ENCODE measurements around the gene CHD9.
"Not testable (repeated sequence)": the region's sequence is repeated elsewhere in the genome, so short reads cannot be mapped to it uniquely, and the experiment has no call there.

The CHD9 gene

DNA sequence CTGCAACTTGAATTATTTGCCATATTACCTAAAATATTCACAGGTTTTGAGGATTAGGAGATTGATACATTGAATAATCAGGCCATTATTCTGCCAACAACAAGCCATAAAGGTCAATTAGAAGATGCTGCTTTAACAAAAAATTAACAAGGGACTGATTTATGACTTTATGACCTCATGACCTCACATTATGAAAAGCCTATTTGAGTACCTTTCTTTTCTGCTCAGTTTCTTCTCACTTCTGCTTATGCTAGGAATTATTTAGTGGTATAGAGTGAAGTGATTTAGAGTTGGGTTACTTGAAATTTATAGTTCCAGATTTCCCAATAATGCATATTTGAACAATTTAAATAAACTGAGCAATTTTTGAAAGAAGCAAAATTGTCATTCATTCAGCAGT is 121.6 kb downstream of the CHD9 start:
- Histone ChIP-seq H3K27me3 (ENCODE audit: insufficient read depth, low read length) (no peaks in the 10 kb centered on the region), H2BK12ac (ENCODE audit: low read length) (no peak overlapping the region), H3K9ac (ENCODE audit: low read length) (no peak overlapping the region), H3K18ac (ENCODE audit: low read length) (no peak overlapping the region), H2AK5ac (ENCODE audit: low read length) (no peak overlapping the region), H4K8ac (ENCODE audit: low read depth, low read length) (no peak overlapping the region), H3K4me2 (ENCODE audit: low read length) (no peak overlapping the region), H4K91ac (ENCODE audit: low read depth, low read length) (no peak overlapping the region), H2AFZ (ENCODE audit: insufficient read depth, low read length, poor library complexity) (no peak overlapping the region), H3K4me1 (ENCODE audit: control insufficient read depth in 1 of 2, insufficient read depth in 2 of 2, low read length in 2 of 2) (no peaks in the 10 kb centered on the region), H3K4ac (ENCODE audit: low read depth, low read length) (no peak overlapping the region), H4K12ac (ENCODE audit: low read depth, low read length) (no peak overlapping the region), H3K9me3 (ENCODE audit: insufficient read depth, low read depth, low read length) (no peaks in the 10 kb centered on the region), H3K27ac (ENCODE audit: low read depth, low read length) (no peak overlapping the region), H3K23ac (ENCODE audit: low read length) (no peak overlapping the region), H3K79me2 (ENCODE audit: control insufficient read depth, insufficient read depth, low read length, poor library complexity) (no peaks in the 10 kb centered on the region), H3K14ac (ENCODE audit: low read length) (no peak overlapping the region), H2BK5ac (ENCODE audit: low read depth, low read length, poor library complexity) (no peak overlapping the region), H3K36me3 (ENCODE audit: control insufficient read depth in 1 of 2, insufficient read depth in 2 of 2, low read length in 2 of 2) (peaks cover 0 to 1% of the 10 kb centered on the region in 2 experiments), H3K79me1 (ENCODE audit: low read length) (no peaks in the 10 kb centered on the region), H2BK120ac (ENCODE audit: insufficient read depth, low read length, poor library complexity) (no peak overlapping the region), H3K4me3 (ENCODE audit: low read depth, low read length) (no peak overlapping the region)
- no peak for DNase-seq

DNA sequence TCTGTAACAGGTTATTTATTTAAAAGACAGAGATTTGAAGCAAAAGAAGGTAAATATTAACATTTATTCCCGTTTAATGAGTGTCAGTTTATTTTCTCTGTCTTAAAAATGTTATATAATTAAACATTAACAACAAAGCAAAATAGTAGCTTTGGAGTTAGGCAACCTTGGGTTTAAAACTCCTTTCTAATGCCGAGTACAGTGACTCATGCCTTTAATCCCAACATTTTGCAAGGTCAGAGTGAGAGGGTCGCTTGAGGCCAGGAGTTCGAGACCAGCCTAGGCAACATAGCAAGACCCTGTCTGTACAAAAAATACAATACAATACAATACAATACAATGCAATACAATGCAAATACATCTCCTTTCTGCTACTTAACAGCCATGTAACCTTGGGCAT is 128.7 kb downstream of the CHD9 start:
- DNase-seq: no peak
- H2BK120ac ChIP-seq (ENCODE audit: insufficient read depth, low read length, poor library complexity): no peak overlapping the region
- no peak overlapping the region for H3K4ac ChIP-seq (ENCODE audit: low read depth, low read length)
- no peak overlapping the region for H4K8ac ChIP-seq (ENCODE audit: low read depth, low read length)
- H3K9ac ChIP-seq (ENCODE audit: low read length): no peak overlapping the region
- H4K12ac ChIP-seq (ENCODE audit: low read depth, low read length): no peak overlapping the region
- no CpG with 5 or more reads among the region's 4 CpGs for WGBS (ENCODE audit: extremely low coverage, insufficient coverage, insufficient read length)
- H2AFZ ChIP-seq (ENCODE audit: insufficient read depth, low read length, poor library complexity): no peak overlapping the region
- H3K27ac ChIP-seq (ENCODE audit: low read depth, low read length): no peak overlapping the region
- H3K36me3 ChIP-seq (ENCODE audit: control insufficient read depth in 1 of 2, insufficient read depth in 2 of 2, low read length in 2 of 2): peaks cover 6 to 11% of the 10 kb centered on the region in 2 experiments
- H3K14ac ChIP-seq (ENCODE audit: low read length): no peak overlapping the region
- no peak overlapping the region for H4K91ac ChIP-seq (ENCODE audit: low read depth, low read length)
- peaks cover 7% of the 10 kb centered on the region for H3K9me3 ChIP-seq (ENCODE audit: insufficient read depth, low read depth, low read length)
- H3K79me1 ChIP-seq (ENCODE audit: low read length): no peaks in the 10 kb centered on the region
- H2AK5ac ChIP-seq (ENCODE audit: low read length): no peak overlapping the region
- no peaks in the 10 kb centered on the region for H3K4me1 ChIP-seq (ENCODE audit: control insufficient read depth in 1 of 2, insufficient read depth in 2 of 2, low read length in 2 of 2)
- H3K4me3 ChIP-seq (ENCODE audit: low read depth, low read length): no peak overlapping the region
- H3K18ac ChIP-seq (ENCODE audit: low read length): no peak overlapping the region
- no peak overlapping the region for H3K4me2 ChIP-seq (ENCODE audit: low read length)
- no peak overlapping the region for H2BK5ac ChIP-seq (ENCODE audit: low read depth, low read length, poor library complexity)
- no peaks in the 10 kb centered on the region for H3K27me3 ChIP-seq (ENCODE audit: insufficient read depth, low read length)
- no peak overlapping the region for H3K23ac ChIP-seq (ENCODE audit: low read length)
- H3K79me2 ChIP-seq (ENCODE audit: control insufficient read depth, insufficient read depth, low read length, poor library complexity): no peaks in the 10 kb centered on the region
- no peak overlapping the region for H2BK12ac ChIP-seq (ENCODE audit: low read length)

DNA sequence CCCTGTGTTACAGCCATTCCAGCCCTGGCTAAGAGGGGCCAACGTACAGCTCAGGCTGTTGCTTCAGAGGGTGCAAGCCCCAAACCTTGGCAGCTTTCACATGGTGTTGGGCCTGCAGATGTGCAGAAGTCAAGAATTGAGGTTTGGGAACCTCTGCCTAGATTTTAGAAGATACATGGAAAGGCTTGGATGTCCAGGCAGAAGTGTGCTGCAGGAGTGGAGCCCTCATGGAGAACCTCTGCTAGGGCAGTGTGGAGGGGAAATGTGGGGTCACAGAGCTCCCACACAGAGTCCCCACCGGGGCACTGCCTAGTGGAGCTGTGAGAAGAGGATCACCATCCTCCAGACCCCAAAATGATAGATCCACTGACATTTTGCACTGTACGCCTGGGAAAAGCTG is 130.9 kb downstream of the CHD9 start:
- not testable (repeated sequence) for H3K14ac ChIP-seq (ENCODE audit: low read length); H3K27ac ChIP-seq (ENCODE audit: low read depth, low read length); H3K79me2 ChIP-seq (ENCODE audit: control insufficient read depth, insufficient read depth, low read length, poor library complexity); H3K4me1 ChIP-seq (ENCODE audit: control insufficient read depth in 1 of 2, insufficient read depth in 2 of 2, low read length in 2 of 2); DNase-seq; H2AFZ ChIP-seq (ENCODE audit: insufficient read depth, low read length, poor library complexity); H3K27me3 ChIP-seq (ENCODE audit: insufficient read depth, low read length); H3K79me1 ChIP-seq (ENCODE audit: low read length); H4K8ac ChIP-seq (ENCODE audit: low read depth, low read length); H3K18ac ChIP-seq (ENCODE audit: low read length); H3K4ac ChIP-seq (ENCODE audit: low read depth, low read length); H2BK12ac ChIP-seq (ENCODE audit: low read length); H3K9me3 ChIP-seq (ENCODE audit: insufficient read depth, low read depth, low read length); H3K4me2 ChIP-seq (ENCODE audit: low read length); H4K91ac ChIP-seq (ENCODE audit: low read depth, low read length); H3K4me3 ChIP-seq (ENCODE audit: low read depth, low read length); H3K9ac ChIP-seq (ENCODE audit: low read length); H3K23ac ChIP-seq (ENCODE audit: low read length); H2AK5ac ChIP-seq (ENCODE audit: low read length); H2BK120ac ChIP-seq (ENCODE audit: insufficient read depth, low read length, poor library complexity); H4K12ac ChIP-seq (ENCODE audit: low read depth, low read length); H2BK5ac ChIP-seq (ENCODE audit: low read depth, low read length, poor library complexity)
- H3K36me3 ChIP-seq (ENCODE audit: control insufficient read depth in 1 of 2, insufficient read depth in 2 of 2, low read length in 2 of 2): peaks cover 6 to 11% of the 10 kb centered on the region in 2 experiments
- no CpG with 5 or more reads among the region's 3 CpGs for WGBS (ENCODE audit: extremely low coverage, insufficient coverage, insufficient read length)

DNA sequence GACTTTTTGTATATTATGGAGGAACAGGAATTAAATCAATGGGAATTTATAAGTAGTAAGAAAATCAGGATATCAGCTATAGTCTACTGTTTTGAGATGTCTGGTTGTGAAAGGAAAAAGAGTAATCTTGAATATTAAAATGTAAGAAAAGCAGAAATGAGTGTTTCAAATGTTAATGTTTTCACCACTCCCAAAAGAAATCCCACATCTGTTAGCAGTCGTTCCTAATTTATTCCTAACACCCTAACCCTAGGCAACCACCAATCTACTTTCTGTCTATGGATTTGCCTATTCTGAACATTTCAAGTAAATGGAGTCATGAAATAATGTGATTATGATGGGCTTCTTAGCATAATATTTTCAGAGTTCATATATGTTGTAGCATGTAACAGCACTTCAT is 133.0 kb downstream of the CHD9 start:
- Histone ChIP-seq H3K4me3 (ENCODE audit: low read depth, low read length) (no peak overlapping the region), H3K4me1 (ENCODE audit: control insufficient read depth in 1 of 2, insufficient read depth in 2 of 2, low read length in 2 of 2) (no peaks in the 10 kb centered on the region), H2BK5ac (ENCODE audit: low read depth, low read length, poor library complexity) (no peak overlapping the region), H3K23ac (ENCODE audit: low read length) (no peak overlapping the region), H3K27ac (ENCODE audit: low read depth, low read length) (no peak overlapping the region), H3K27me3 (ENCODE audit: insufficient read depth, low read length) (no peaks in the 10 kb centered on the region), H4K8ac (ENCODE audit: low read depth, low read length) (no peak overlapping the region), H3K14ac (ENCODE audit: low read length) (no peak overlapping the region), H3K36me3 (ENCODE audit: control insufficient read depth in 1 of 2, insufficient read depth in 2 of 2, low read length in 2 of 2) (peaks cover 6 to 11% of the 10 kb centered on the region in 2 experiments), H4K12ac (ENCODE audit: low read depth, low read length) (no peak overlapping the region), H4K91ac (ENCODE audit: low read depth, low read length) (no peak overlapping the region), H3K9me3 (ENCODE audit: insufficient read depth, low read depth, low read length) (peaks cover 7% of the 10 kb centered on the region), H3K4ac (ENCODE audit: low read depth, low read length) (no peak overlapping the region), H3K18ac (ENCODE audit: low read length) (no peak overlapping the region), H2AK5ac (ENCODE audit: low read length) (no peak overlapping the region), H2BK12ac (ENCODE audit: low read length) (no peak overlapping the region), H2AFZ (ENCODE audit: insufficient read depth, low read length, poor library complexity) (no peak overlapping the region), H3K9ac (ENCODE audit: low read length) (no peak overlapping the region), H3K79me1 (ENCODE audit: low read length) (no peaks in the 10 kb centered on the region), H3K79me2 (ENCODE audit: control insufficient read depth, insufficient read depth, low read length, poor library complexity) (no peaks in the 10 kb centered on the region), H2BK120ac (ENCODE audit: insufficient read depth, low read length, poor library complexity) (no peak overlapping the region), H3K4me2 (ENCODE audit: low read length) (no peak overlapping the region)
- DNase-seq: no peak
- no CpG with 5 or more reads among the region's 1 CpG for WGBS (ENCODE audit: extremely low coverage, insufficient coverage, insufficient read length)

All from trophoblast cell (in vitro differentiated cells and primary cell).